ENCODE measurements around the gene STAC2.

GRCh38 chr17:39212841-39213480 is 12.8 kb downstream of the STAC2 start:
- TF ChIP-seq CTCF (IDR thresholded peaks at IDR 0.05) (no peak), POLR2A (IDR thresholded peaks at IDR 0.05) (no peak)

All from body of pancreas (tissue), 4 donors.